NCI-H1436 (cell line): ENCODE measurements around the gene RRP9.
"Not testable (repeated sequence)": the region's sequence is repeated elsewhere in the genome, so short reads cannot be mapped to it uniquely, and the experiment has no call there.

ENCODE experiments used
- DNase-seq: peaks from one replicate; lab custom pipeline; 2025; lab: John Stamatoyannopoulos, UW

The RRP9 gene, protein sequence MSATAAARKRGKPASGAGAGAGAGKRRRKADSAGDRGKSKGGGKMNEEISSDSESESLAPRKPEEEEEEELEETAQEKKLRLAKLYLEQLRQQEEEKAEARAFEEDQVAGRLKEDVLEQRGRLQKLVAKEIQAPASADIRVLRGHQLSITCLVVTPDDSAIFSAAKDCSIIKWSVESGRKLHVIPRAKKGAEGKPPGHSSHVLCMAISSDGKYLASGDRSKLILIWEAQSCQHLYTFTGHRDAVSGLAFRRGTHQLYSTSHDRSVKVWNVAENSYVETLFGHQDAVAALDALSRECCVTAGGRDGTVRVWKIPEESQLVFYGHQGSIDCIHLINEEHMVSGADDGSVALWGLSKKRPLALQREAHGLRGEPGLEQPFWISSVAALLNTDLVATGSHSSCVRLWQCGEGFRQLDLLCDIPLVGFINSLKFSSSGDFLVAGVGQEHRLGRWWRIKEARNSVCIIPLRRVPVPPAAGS

DNA sequence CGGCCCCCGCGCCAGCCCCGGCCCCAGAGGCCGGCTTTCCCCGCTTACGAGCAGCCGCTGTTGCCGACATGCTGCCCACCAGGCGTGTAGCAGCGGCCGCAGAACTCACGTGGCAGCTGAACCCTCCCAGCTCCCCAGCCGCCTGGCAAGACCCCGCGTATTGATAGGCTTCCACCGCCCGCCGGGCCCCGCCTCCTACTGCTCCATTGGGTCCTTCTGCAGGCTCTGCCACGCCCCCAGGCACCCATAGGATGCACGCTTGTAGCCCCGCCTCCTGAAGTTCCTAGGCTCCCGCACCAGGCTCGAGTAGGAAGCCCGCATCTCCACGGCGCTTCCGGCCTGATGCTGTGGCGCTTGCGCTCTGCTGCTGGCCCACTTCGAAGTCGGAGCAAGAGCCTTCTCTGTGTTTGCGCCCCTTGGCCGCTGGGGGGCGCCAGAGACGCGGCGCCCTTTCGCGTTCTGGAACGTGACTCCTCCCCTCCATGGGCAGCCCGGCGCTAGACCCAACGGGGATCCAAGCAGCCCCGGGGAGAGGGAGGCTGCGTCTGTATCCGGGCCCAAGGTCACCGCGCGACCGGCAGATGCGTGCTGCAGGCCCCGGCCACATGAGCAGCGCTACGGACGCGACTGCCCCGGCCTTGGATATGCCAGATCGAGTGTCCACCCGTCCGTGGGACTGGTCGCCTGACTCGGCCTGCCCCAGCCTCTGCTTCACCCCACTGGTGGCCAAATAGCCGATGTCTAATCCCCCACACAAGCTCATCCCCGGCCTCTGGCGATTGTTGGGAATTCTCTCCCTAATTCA lies at the start of gene RRP9, which contains the start of gene PARP3:
Gene RRP9, minus strand, starts transcription at position 107 of the 805 bp plus-strand sequence. Its CDS starts 37 bp downstream, at position 70.
Gene PARP3, plus strand, starts transcription at position 566 of the 805 bp plus-strand sequence. CDS start 993 bp downstream, outside the sequence.
- peak; percentile 94 for DNase-seq

- not testable (repeated sequence) for DNase-seq
These were observed 48.8 kb upstream of the RRP9 start for GRCh38 chr3:51990501-51990971.

DNA sequence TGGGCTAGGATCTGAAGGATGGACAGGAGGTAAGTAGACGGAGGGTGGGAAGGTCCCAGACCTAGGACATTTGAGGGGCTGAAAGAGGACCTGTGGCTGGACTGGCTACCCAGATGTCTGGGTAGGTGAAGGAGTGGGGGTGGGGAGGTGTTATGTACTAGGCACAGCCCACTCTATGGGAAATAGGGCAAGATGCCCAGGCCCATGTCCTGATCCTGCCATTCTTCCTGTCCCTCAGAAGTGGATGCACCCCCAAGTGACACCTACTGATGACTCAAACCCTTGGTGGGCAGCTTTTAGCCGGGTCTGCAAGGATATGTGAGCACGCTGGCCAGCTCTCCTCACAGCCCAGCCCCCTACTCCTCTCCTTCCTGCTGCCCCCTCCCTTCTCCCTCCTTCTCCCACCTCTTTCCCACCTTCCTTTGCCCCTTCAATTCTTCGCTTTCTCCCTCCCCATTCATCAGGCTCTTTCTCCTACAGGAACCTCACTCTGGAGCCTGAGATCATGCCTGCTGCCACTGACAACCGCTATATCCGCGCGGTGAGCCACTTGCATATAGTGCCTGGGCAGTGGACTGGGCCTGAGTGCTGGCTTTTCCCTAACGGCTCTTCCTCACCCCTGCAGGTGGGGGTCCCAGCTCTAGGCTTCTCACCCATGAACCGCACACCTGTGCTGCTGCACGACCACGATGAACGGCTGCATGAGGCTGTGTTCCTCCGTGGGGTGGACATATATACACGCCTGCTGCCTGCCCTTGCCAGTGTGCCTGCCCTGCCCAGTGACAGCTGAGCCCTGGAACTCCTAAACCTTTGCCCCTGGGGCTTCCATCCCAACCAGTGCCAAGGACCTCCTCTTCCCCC lies 46.8 kb upstream of the RRP9 start:
- DNase-seq, result no peak

- DNase-seq, result no peak
These were observed 45.9 kb upstream of the RRP9 start for GRCh38 chr3:51987568-51987967.

DNA sequence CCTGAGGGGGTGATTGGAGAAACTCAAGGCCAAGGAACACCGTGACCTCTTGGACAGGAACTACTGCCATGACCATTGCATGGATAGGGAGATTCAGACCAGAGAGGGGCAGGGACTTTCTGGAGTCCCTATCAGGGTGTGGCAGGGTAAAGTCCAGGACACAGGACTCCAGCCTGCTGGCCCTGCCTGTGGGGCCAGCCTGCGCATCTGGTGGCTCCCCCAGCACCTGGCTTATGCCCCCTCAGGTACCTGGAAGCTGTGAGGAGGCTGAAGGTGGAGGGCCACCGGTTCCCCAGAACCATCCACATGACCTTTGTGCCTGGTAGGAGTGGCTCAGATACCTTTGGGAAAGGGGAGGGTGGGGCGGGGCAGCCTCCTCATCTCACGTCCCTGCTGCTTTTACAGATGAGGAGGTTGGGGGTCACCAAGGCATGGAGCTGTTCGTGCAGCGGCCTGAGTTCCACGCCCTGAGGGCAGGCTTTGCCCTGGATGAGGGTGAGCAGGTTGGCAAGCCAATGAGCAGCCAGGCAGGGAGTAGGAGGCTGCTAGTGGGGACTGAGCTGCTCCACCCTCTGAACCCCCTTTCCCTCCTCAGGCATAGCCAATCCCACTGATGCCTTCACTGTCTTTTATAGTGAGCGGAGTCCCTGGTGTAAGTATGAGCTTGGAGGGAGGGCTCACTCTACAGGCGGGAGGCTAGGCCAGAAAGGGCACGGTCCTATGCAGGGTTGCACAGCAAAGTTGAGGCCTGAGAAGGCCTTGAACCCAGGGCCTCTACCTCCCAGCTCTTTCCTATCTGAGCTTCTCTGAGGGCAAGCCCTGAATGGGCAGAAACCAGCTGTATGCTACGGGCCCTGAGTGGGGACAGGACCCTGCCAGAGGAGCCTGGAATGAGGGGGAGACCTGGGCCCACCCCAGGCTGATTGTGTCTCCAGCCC lies 44.6 kb upstream of the RRP9 start:
- no peak for DNase-seq

GRCh38 chr3:51985063-51985462 lies 43.4 kb upstream of the RRP9 start:
- DNase-seq, result no peak

- no peak for DNase-seq
These were observed 42.6 kb upstream of the RRP9 start for GRCh38 chr3:51984269-51984647.

DNA sequence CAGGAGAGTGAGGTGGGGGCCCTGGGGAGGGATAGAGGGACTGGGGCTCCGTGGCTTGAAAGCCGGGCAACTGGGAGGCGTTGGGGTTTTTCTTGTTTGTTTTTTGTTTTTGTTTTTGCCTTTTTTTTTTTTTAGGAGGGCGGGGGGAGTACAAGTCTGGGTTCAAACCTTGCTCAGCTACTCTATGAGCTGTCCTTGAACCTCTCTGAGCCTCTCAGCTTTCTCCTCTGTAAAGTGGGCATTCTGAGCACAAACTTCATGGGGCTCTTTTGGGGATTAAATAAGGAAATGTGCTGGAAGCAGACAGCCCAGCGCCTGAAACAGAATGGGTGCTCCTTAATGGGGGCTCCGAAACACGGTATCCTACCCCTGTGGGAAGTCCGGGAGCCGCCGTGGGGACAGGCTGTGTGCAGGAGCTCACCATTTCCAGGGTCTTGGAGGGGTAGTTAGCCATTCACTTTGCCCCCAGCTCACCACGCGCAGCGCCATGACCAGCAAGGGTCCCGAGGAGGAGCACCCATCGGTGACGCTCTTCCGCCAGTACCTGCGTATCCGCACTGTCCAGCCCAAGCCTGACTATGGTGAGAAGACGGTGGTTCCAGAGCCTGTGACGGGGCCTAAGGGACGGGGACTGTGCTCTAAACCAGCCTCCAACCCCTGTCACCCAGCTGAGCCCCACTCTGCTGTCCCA lies 42.0 kb upstream of the RRP9 start:
- no peak for DNase-seq

GRCh38 chr3:51982838-51983577 lies 41.3 kb upstream of the RRP9 start, which contains the start of gene ACY1:
Gene ACY1, plus strand, starts transcription at chr3:51983535. Its CDS starts 530 bp downstream, at chr3:51984065.
- no peak for DNase-seq

- no peak for DNase-seq
These were observed 40.7 kb upstream of the RRP9 start for GRCh38 chr3:51982352-51982837.

DNA sequence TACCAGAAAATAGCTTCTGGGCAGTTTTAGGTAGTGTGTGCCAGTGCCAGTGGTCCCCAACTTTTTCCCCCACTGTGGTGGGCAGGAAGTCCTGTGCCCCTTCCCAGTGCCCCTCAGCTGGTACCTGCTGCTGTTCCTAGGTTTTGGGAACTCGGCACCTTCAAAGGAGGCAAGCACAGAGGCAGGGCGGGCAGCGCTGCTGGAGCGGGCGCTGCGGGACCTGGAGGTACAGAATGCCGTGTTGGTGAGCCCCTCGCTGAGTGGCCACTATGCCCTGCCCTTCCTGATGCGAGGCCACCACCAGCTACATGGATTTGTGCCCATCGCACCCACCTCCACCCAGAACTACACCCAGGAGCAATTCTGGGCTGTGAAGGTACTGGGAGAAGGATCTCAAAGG lies 38.5 kb upstream of the RRP9 start:
- no peak for DNase-seq

DNA sequence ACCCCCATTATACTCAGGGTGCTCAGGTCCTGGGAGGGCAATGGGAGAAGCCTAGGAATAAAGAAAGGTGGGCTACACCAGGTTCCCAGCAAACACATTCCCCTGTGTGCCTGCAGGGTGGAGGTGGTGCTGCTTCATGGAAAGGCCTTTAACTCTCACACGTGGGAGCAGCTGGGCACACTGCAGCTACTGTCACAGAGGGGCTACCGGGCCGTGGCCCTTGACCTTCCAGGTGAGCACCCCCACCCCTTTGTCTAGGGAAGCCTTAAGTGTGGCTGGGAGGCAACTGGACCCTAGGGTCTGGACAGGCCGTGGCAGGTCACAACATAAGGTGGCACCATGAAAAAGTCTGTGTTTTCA lies 36.4 kb upstream of the RRP9 start:
- DNase-seq, result no peak

GRCh38 chr3:51977446-51978142 lies 35.9 kb upstream of the RRP9 start:
- DNase-seq, result no peak

GRCh38 chr3:51975852-51976549 lies 34.3 kb upstream of the RRP9 start:
- DNase-seq, result no peak

DNA sequence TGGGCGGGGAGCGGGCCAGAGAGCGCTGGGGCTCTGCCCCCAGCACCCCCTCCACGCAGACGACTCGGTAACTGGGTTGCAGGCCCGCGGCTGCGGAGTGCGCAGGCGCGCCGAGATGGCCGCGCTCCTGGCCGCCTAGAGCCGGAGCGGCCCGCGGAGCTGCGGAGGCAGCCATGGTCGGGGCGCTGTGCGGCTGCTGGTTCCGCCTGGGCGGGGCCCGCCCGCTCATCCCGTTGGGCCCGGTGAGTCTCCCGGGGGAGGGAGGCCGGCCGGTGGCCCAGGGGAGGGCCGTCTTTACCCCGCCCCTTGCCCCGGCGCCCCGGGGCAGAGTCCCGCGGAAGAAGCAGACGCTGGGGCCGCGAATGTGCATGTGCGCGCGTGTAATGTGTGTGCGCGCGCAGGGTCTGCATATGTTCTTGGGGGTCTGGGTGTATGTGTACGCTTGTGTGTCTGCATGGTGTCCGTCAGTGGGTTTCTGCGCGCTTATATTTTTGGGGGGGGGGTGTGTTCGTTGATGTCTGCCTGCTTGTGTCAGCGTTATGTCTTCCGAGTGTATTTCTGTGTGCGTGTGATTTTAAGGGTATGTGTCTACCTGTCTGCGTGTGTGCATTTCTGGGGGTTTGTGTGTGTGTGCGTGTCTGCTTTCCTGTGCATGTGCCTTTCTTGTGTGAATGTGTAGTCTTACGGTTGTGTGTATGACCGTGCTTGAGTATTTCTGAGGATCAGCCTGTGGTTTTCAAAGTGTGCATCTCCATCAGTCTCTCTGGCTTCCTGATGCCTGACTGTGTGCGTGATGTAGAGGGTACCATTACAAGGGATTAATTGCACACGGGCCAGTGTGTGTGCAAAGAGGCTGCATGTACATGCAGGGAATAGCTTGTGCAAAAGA lies 33.5 kb upstream of the RRP9 start, which contains the start of gene ABHD14A:
Gene ABHD14A, plus strand, starts transcription at position 102 of the 889 bp plus-strand sequence. Its CDS starts 72 bp downstream, at position 174.
- DNase-seq, result peak; percentile 23

GRCh38 chr3:51974277-51974962 lies 32.7 kb upstream of the RRP9 start:
- DNase-seq, result no peak
